IMR-90 (cell line): ENCODE measurements around the gene VAC14.

Experiments used
- CTCF ChIP-seq: conservative IDR thresholded peaks from 2 replicates; pipeline ENCODE4 v1.5.1; 2012; ENCODE audit warnings: mild to moderate bottlenecking, low read depth, low read length, improper control_type of control experiment
- POLR2A ChIP-seq: IDR thresholded peaks from 2 replicates; pipeline ENCODE4 v1.6.1; 2012; ENCODE audit warnings: mild to moderate bottlenecking, low read depth, low read length

DNA sequence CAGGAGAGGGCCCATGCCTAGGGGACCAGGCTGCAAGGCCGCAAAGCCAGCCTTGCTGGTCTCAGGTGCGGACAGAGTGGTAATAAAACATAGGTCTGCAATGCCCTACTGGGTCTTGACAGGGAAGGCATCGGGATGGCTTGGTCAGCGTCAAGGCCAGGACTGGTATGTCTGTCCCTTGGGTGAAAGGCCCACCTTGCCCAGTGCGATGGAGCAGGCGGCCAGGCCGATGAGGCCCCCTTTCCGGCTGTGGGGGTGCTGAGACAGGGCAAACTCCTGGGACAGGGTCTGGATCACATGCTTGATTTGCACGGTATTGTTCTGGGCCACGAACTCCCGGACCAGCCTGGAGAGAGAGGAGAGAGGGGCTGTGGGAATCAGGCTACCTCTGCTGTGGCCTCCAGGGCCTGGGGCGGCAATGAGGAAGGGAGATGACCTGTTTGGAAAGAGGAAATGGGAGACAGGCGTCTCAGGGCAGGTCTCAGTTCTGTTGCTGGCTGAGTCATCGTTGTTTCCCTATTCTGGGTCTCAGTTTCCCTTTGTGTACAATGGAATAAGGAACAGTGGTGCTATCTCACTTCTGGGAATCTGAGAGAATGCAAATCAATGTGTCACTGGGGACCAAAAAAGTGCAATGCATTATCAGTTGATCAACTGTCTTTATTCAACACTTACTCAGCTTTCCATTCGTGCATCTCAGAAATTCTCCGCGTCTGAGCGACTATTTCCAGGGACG, 14.8 kb downstream of the VAC14 start:
- TF ChIP-seq POLR2A, result no peak
- TF ChIP-seq CTCF, result no peak
